Nucleus accumbens (tissue), 56 donors: Measurements from ENCODE around the gene ITLN1.
"Not testable (repeated sequence)": the region's sequence is repeated elsewhere in the genome, so short reads cannot be mapped to it uniquely, and the experiment has no call there.

ENCODE experiments used
- DNase-seq, 56 donors: peaks; one replicate each; lab custom pipeline; 2025; lab: John Stamatoyannopoulos, UW

The ITLN1 gene

GRCh38 chr1:160883581-160884513, 1.1 kb downstream of the ITLN1 start:
- DNase-seq, result no peak

GRCh38 chr1:160882582-160882981, 2.4 kb downstream of the ITLN1 start:
- DNase-seq, result no peak

GRCh38 chr1:160881264-160881663, 3.7 kb downstream of the ITLN1 start:
- not testable (repeated sequence) for DNase-seq

- no peak for DNase-seq
These were observed 4.8 kb downstream of the ITLN1 start for GRCh38 chr1:160880216-160880615.

GRCh38 chr1:160879056-160879455, 5.9 kb downstream of the ITLN1 start:
- no peak for DNase-seq

- DNase-seq, result no peak
These were observed 7.8 kb downstream of the ITLN1 start for GRCh38 chr1:160877221-160877620.

GRCh38 chr1:160876311-160876710, 8.7 kb downstream of the ITLN1 start:
- DNase-seq, result no peak

- DNase-seq, result not testable (repeated sequence)
These were observed 9.4 kb downstream of the ITLN1 start for GRCh38 chr1:160875591-160875990.

DNA sequence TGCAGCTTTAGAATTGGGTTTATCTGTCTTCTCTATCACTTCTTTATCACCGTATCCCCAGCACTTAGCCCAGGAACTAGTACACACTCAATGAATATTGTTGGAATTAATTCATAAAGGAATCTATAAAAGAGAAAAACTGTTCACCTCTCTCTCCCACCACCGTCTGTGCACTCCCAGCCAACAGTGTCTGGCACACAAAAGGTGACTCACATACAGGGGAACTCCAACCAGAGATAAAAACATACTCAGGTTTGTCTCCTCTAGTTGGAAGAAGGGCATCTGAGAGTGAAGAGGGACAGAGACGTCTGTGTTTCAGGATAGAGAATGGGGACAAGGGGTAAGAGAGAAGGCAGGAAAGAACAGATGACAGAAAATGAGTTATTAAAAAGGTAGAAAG, 10.0 kb downstream of the ITLN1 start:
- DNase-seq, result no peak

DNA sequence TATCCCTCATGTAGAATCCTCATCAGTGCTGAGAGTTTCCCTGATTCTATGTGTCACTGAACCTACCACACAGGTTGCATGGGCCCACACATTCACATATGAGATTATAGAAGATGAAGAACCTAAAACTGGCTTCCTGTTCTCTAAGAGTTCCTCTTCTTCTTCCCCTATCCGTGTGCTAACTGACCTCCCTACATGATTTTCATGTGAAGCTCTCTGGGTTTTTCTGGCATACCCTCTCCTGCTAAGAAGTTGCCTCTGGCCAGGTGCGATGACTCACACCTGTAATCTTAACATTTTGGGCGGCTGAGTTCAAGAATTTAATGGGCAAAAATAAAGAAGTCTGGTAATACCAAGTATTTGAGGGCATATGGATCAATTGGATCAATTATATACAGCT, 16.8 kb downstream of the ITLN1 start:
- no peak for DNase-seq

- DNase-seq, result not testable (repeated sequence)
These were observed 17.3 kb downstream of the ITLN1 start for GRCh38 chr1:160867651-160868050.

DNA sequence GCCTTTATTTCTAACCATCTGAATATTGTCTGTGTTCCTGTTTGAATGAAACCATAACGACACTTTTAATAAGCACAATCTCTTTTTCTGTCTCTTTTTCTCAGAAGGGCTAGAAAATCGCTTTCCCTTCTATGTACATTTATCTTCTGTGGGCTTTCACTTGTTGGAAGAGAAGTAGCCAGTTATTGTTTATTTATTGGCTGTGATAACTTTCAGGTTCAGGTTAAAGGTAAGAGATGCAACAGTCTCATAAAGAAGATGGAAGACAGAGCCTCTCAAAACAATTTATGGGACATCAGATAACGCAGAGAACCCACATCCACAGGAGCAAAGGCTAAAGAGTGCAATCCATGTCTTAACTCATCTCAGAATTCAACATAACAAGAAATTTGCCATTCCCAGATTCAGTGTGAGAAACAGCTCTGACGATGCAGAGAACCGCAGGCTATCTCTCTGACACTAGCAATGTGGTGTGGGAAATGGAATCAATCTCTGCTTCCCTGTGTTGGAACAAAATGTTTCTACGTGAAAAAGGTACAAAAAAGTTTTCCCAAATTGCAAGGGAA, 18.2 kb downstream of the ITLN1 start:
- DNase-seq, result no peak

DNA sequence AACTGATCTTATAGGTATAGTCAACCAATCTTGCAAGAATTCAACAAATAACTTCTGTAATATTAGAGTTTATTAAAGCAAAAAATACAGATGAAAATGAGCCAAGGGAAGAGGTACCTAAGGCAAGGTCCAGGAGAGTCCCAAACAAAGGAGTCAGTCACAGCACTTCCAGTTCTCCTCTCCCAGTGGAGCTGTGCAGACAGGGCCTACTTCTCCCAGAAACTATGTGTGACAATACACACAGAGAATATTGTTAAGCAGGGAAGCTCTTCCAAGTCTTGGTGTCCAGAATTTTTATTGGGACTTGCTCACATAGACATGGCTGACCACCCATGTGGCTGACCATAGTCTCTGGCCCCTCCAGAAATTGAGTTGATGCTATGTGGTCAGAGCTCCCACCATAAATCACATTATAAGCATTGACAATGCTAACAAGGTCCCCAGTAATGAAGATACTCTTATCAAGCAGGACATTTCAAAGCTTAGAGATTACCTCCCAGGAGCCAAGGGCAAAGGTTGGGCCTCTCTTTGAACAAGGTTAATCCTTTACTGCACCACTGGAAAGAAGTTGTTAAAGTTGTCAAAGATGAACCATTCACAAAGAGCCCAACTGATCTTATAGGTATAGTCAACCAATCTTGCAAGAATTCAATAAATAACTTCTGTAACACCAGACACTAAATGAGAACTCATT, 18.8 kb downstream of the ITLN1 start:
- DNase-seq, result no peak

DNA sequence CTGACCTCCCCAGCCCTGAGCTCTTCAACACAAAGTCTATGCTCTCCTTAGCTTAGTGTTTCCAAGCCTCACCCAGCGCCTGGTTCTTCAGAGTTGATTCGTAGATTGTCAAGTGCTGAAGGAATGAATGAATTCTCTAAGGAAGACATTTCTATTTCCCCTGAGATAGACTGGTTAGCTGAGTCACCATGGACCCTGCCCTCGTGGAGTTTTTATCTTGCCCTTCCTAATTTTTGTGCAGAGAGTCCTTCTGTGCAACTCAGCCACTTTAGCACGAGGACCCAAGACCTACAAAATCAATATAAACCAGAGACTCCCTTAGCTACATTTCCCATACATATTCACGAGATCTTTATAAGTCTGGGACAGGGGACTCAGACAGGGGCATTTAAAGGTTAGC, 19.6 kb downstream of the ITLN1 start:
- no peak for DNase-seq

DNA sequence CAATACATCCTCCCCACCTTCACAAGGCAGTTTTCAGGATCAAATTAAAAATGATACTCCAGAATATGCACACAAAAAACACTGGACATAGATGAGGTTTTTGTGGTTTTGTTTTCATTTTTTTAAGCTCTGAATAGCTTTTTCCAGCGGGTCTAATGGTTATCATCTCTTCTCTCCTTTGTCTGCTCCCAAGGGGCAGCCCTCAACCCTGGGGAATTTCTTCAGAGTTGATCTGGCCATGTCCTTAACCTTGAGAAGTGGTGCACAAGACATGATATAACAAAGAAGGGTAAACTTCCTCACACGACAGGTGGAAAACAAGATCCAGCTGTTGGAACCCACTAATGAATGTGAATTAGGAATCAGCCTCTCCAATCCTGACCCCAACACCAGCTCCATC, 20.8 kb downstream of the ITLN1 start:
- DNase-seq, result no peak

- DNase-seq, result peak in 3 of 56 donors; percentile 5 to 16 (median 9)
These were observed 21.2 kb downstream of the ITLN1 start for GRCh38 chr1:160863774-160864131.

DNA sequence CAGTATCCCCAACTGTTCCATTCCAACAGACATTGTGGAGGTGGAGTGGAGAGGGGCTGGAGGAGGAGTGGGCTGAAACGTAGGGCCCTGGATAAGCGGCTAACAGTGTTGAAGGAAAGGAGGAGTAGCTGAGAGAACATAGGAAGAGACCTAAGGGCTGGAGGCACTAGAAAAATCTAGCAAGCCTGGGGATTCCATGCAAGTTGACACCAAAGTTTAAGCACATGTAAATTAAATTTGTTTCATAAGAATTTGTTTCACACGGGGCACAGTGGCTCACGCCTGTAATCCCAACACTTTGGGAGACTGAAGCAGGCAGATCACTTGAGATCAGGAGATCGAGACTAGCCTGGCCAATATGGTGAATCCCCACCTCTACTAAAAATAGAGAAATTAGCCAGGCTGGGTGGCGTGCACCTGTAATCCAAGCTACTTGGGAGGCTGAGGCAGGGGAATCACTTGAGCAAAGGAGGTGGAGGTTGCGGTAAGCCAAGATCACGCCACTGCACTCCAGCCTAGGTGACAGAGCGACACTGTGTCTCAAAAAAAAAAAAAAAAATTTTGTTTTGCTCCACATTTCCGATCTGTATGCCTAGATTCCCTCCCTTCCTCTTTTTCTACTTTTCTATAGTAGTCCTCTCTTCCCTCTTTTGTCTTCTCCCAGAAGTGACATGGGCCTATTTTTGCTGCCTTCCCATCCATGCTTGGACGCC, 21.8 kb downstream of the ITLN1 start:
- DNase-seq, result no peak

- peak in 5 of 56 donors; percentile 4 to 8 (median 7) for DNase-seq
These were observed 22.5 kb downstream of the ITLN1 start, which contains the start of gene CD244 for GRCh38 chr1:160862203-160863060. Gene CD244 (minus strand): TSS chr1:160862887. CDS start chr1:160862677, 210 bp downstream.

- DNase-seq, result no peak
These were observed 24.0 kb downstream of the ITLN1 start for GRCh38 chr1:160860840-160861505.
